Natural killer cell (primary cell): Measurements from ENCODE around the gene ERBB4. TPM values are rescaled to one million over a fixed set of nuclear protein-coding genes. Genes with fewer than 3 reads are reported as not detected.
"Not testable (repeated sequence)": the region's sequence is repeated elsewhere in the genome, so short reads cannot be mapped to it uniquely, and the experiment has no call there.

ENCODE experiments used
- ATAC-seq, 3 donors: fragments of 150-1000 bp in 2 of 3; fragments of 200-7000 bp in 1 of 3; cut with Tn5 transposase; 1 replicate in 1 of 3; 2 replicates in 2 of 3; pipeline ENCODE4 v1.10.0; 2021; ENCODE audit warnings: mild to moderate bottlenecking in 2 of 3, moderate library complexity in 2 of 3
- DNase-seq, 2 donors: peaks; one replicate each; pipeline versions ENCODE4 v3.0.0 to v3.0.0-alpha.2; 2013 to 2021; ENCODE audit warnings: mixed read lengths in 1 of 2
- H3K27ac ChIP-seq: one replicate; pipeline ENCODE4 v1.5.1; 2013; ENCODE audit warnings: mild to moderate bottlenecking, low read length
- H3K27me3 ChIP-seq: one replicate; pipeline ENCODE4 v1.6.1; 2013; ENCODE audit warnings: low read length; ENCODE audit not compliant: control insufficient read depth, insufficient read depth
- H3K36me3 ChIP-seq: one replicate; pipeline ENCODE4 v1.6.1; 2013; ENCODE audit warnings: low read length; ENCODE audit not compliant: control insufficient read depth, insufficient read depth
- H3K4me1 ChIP-seq: one replicate; pipeline ENCODE4 v1.6.1; 2013; ENCODE audit warnings: low read length; ENCODE audit not compliant: control insufficient read depth, insufficient read depth
- H3K4me3 ChIP-seq: one replicate; pipeline ENCODE4 v1.5.1; 2013; ENCODE audit warnings: low read length
- H3K9me3 ChIP-seq: one replicate; pipeline ENCODE4 v1.6.1; 2013; ENCODE audit warnings: low read length; ENCODE audit not compliant: control insufficient read depth, insufficient read depth
- H3K27ac Mint-ChIP-seq, 2 donors: one replicate each; pipeline ENCODE4 v1.8.0; 2022; ENCODE audit warnings: mild to moderate bottlenecking in 2 of 2, mixed read lengths in 2 of 2, moderate library complexity in 1 of 2
- H3K27me3 Mint-ChIP-seq, 2 donors: one replicate each; pipeline ENCODE4 v1.8.0; 2022; ENCODE audit warnings: low read depth in 2 of 2, mixed read lengths in 2 of 2
- H3K36me3 Mint-ChIP-seq: one replicate; pipeline ENCODE4 v1.8.0; 2022; ENCODE audit warnings: mixed read lengths
- H3K4me1 Mint-ChIP-seq, 2 donors: one replicate each; pipeline ENCODE4 v1.8.0; 2022; ENCODE audit warnings: mixed read lengths in 2 of 2
- H3K4me3 Mint-ChIP-seq: one replicate; pipeline ENCODE4 v1.8.0; 2022; ENCODE audit warnings: mild to moderate bottlenecking, moderate library complexity, mixed read lengths
- H3K9me3 Mint-ChIP-seq, 2 donors: one replicate each; pipeline ENCODE4 v1.8.0; 2022; ENCODE audit warnings: mixed read lengths in 2 of 2
- CTCF ChIP-seq: fragments of 200-600 bp; IDR thresholded peaks from one replicate; pipeline ENCODE4 v1.8.0; 2022; ENCODE audit warnings: antibody characterized with exemption
- WGBS: methylation state at CpG from one replicate; pipeline ENCODE4 v1.1.7; 2013; ENCODE audit warnings: missing lambda C conversion rate; ENCODE audit not compliant: insufficient coverage; 5-methylcytosine and 5-hydroxymethylcytosine counted together
- intact Hi-C: fragments of 100-400 bp; cut with micrococcal nuclease; formaldehyde crosslinking; loops from one replicate; pipeline ENCODE4 v1.14.2; 2022
- total RNA-seq, 4 donors: library from RNA; stranded (reverse); fragments of 120-200 nt in 1 of 4; gene quantifications; one replicate each; pipeline versions ENCODE4 v1.2.3 to v1.2.4, GENCODE V29; 2013 to 2022

ERBB4 gene
- total RNA-seq, 3 donors from 2014 or later (not counting 1 experiment from before 2014, with no cell fraction given) = 0.08 TPM; not detected in 2

GRCh38 chr2:211729433-211729832 is 809.2 kb downstream of the ERBB4 start:
- no peaks in the 10 kb centered on the region for H3K36me3 Mint-ChIP-seq
- Histone ChIP-seq H3K4me1 (no peaks in the 10 kb centered on the region), H3K4me3 (no peak overlapping the region), H3K9me3 (no peaks in the 10 kb centered on the region), H3K27me3 (no peaks in the 10 kb centered on the region), H3K36me3 (no peaks in the 10 kb centered on the region), H3K27ac (no peak overlapping the region)
- no peak for DNase-seq
- H3K4me1 Mint-ChIP-seq = no peaks in the 10 kb centered on the region
- no peaks in the 10 kb centered on the region for H3K27me3 Mint-ChIP-seq
- no peak overlapping the region for H3K27ac Mint-ChIP-seq
- peaks cover 3 to 11% of the 10 kb centered on the region in 2 donors for H3K9me3 Mint-ChIP-seq
- H3K4me3 Mint-ChIP-seq = no peak overlapping the region
- no peak for ATAC-seq
- no peak for TF ChIP-seq CTCF
- intact Hi-C loops = no loop called here

GRCh38 chr2:211724933-211725332 is 813.7 kb downstream of the ERBB4 start:
- DNase-seq = no peak
- Mint-ChIP-seq H3K27me3 (no peaks in the 10 kb centered on the region), H3K9me3 (peaks cover 5 to 14% of the 10 kb centered on the region in 2 donors), H3K4me1 (no peaks in the 10 kb centered on the region), H3K4me3 (no peak overlapping the region), H3K36me3 (no peaks in the 10 kb centered on the region), H3K27ac (no peak overlapping the region)
- Histone ChIP-seq H3K9me3 (no peaks in the 10 kb centered on the region), H3K4me1 (no peaks in the 10 kb centered on the region), H3K4me3 (no peak overlapping the region), H3K27ac (no peak overlapping the region), H3K27me3 (no peaks in the 10 kb centered on the region), H3K36me3 (no peaks in the 10 kb centered on the region)
- WGBS = 92% methylated on average over 5 of the region's 5 CpGs
- intact Hi-C loops = no loop called here
- no peak for TF ChIP-seq CTCF
- ATAC-seq = no peak

GRCh38 chr2:211723398-211723797 is 815.2 kb downstream of the ERBB4 start:
- Histone ChIP-seq H3K27ac (no peak overlapping the region), H3K27me3 (no peaks in the 10 kb centered on the region), H3K36me3 (no peaks in the 10 kb centered on the region), H3K4me3 (no peak overlapping the region), H3K4me1 (no peaks in the 10 kb centered on the region), H3K9me3 (no peaks in the 10 kb centered on the region)
- TF ChIP-seq CTCF = no peak
- ATAC-seq (no peak), DNase-seq (no peak)
- intact Hi-C loops = no loop called here
- no peak overlapping the region for H3K27ac Mint-ChIP-seq
- H3K36me3 Mint-ChIP-seq = no peaks in the 10 kb centered on the region
- WGBS = no CpG with 5 or more reads among the region's 1 CpG
- peaks cover 5 to 14% of the 10 kb centered on the region in 2 donors for H3K9me3 Mint-ChIP-seq
- H3K4me3 Mint-ChIP-seq = no peak overlapping the region
- H3K27me3 Mint-ChIP-seq = no peaks in the 10 kb centered on the region
- H3K4me1 Mint-ChIP-seq = no peaks in the 10 kb centered on the region

- H3K4me3 ChIP-seq = no peak overlapping the region
- Mint-ChIP-seq H3K36me3 (no peaks in the 10 kb centered on the region), H3K27me3 (no peaks in the 10 kb centered on the region), H3K4me1 (no peaks in the 10 kb centered on the region), H3K4me3 (no peak overlapping the region), H3K9me3 (peaks cover 5 to 12% of the 10 kb centered on the region in 2 donors), H3K27ac (no peak overlapping the region)
- ATAC-seq = no peak
- DNase-seq = no peak
- H3K4me1 ChIP-seq = no peaks in the 10 kb centered on the region
- no peak overlapping the region for H3K27ac ChIP-seq
- WGBS = 100% methylated on average over 1 of the region's 2 CpGs
- H3K36me3 ChIP-seq = no peaks in the 10 kb centered on the region
- H3K9me3 ChIP-seq = no peaks in the 10 kb centered on the region
- intact Hi-C loops = no loop called here
- H3K27me3 ChIP-seq = no peaks in the 10 kb centered on the region
- TF ChIP-seq CTCF = no peak
These were observed 815.7 kb downstream of the ERBB4 start for GRCh38 chr2:211722928-211723327.

GRCh38 chr2:211721874-211722273 is 816.7 kb downstream of the ERBB4 start:
- H3K27ac ChIP-seq, H3K27ac Mint-ChIP-seq, H3K4me1 Mint-ChIP-seq, H3K27me3 ChIP-seq, H3K4me1 ChIP-seq, H3K9me3 ChIP-seq, ATAC-seq, H3K4me3 Mint-ChIP-seq, H3K27me3 Mint-ChIP-seq, intact Hi-C loops, DNase-seq, H3K36me3 ChIP-seq, H3K4me3 ChIP-seq, H3K36me3 Mint-ChIP-seq: not testable (repeated sequence)
- WGBS = 84% methylated on average over 9 of the region's 9 CpGs
- peaks cover 5 to 11% of the 10 kb centered on the region in 2 donors for H3K9me3 Mint-ChIP-seq
